KMS-11 (cell line): ENCODE measurements around the gene CD93.

ENCODE experiments used
- H2AFZ ChIP-seq: fragments of 200-600 bp; sonication (generic); 2 replicates; pipeline ENCODE4 v1.6.1; 2016; ENCODE audit warnings: antibody characterized with exemption, mixed run types, low read depth
- H3K27ac ChIP-seq: fragments of 200-600 bp; sonication (generic); 2 replicates; pipeline ENCODE4 v1.6.1; 2016; ENCODE audit warnings: mild to moderate bottlenecking, mixed run types
- H3K27me3 ChIP-seq: fragments of 200-600 bp; sonication (generic); 2 replicates; pipeline ENCODE4 v1.6.1; 2017; ENCODE audit warnings: mild to moderate bottlenecking, low read depth, mixed run types, moderate library complexity; ENCODE audit not compliant: insufficient read depth
- H3K36me3 ChIP-seq: fragments of 200-600 bp; sonication (generic); 2 replicates; pipeline ENCODE4 v1.6.1; 2017; ENCODE audit warnings: mild to moderate bottlenecking, mixed run types; ENCODE audit not compliant: insufficient read depth
- H3K4me1 ChIP-seq: fragments of 200-600 bp; sonication (generic); 2 replicates; pipeline ENCODE4 v1.6.1; 2016; ENCODE audit warnings: mild to moderate bottlenecking, low read depth, mixed run types; ENCODE audit not compliant: poor library complexity, severe bottlenecking
- H3K4me2 ChIP-seq: fragments of 200-600 bp; sonication (generic); 2 replicates; pipeline ENCODE4 v1.7.0; 2016; ENCODE audit warnings: mild to moderate bottlenecking, mixed run types
- H3K4me3 ChIP-seq: fragments of 200-600 bp; sonication (generic); IDR thresholded peaks from 2 replicates; pipeline ENCODE4 v1.6.1; 2017; ENCODE audit warnings: low read depth, low read length, mixed read lengths; ENCODE audit not compliant: insufficient read depth
- H3K79me2 ChIP-seq: fragments of 200-600 bp; sonication (generic); 2 replicates; pipeline ENCODE4 v1.6.1; 2016; ENCODE audit warnings: low read depth, mixed run types; ENCODE audit not compliant: insufficient read depth
- H3K9ac ChIP-seq: fragments of 200-600 bp; sonication (generic); 2 replicates; pipeline ENCODE4 v1.6.1; 2016; ENCODE audit warnings: mild to moderate bottlenecking, mixed run types
- H4K20me1 ChIP-seq: fragments of 200-600 bp; sonication (generic); 2 replicates; pipeline ENCODE4 v1.6.1; 2016; ENCODE audit warnings: mild to moderate bottlenecking, mixed run types; ENCODE audit not compliant: insufficient read depth
- CTCF ChIP-seq: fragments of 200-600 bp; sonication (generic); conservative IDR thresholded peaks from 2 replicates; pipeline ENCODE4 v1.6.1; 2017; ENCODE audit warnings: low read depth, mild to moderate bottlenecking, antibody characterized with exemption, low read length, moderate library complexity, mixed read lengths

CD93 gene

GRCh38 chr20:23032056-23032749, 53.9 kb downstream of the CD93 start:
- Histone ChIP-seq H3K27ac (no peak overlapping the region), H3K4me3 (no peak overlapping the region), H4K20me1 (no peaks in the 10 kb centered on the region), H3K79me2 (no peaks in the 10 kb centered on the region), H3K27me3 (no peaks in the 10 kb centered on the region), H3K4me2 (no peak overlapping the region), H2AFZ (no peak overlapping the region), H3K9ac (no peak overlapping the region), H3K4me1 (no peaks in the 10 kb centered on the region), H3K36me3 (no peaks in the 10 kb centered on the region)
- TF ChIP-seq CTCF: no peak

DNA sequence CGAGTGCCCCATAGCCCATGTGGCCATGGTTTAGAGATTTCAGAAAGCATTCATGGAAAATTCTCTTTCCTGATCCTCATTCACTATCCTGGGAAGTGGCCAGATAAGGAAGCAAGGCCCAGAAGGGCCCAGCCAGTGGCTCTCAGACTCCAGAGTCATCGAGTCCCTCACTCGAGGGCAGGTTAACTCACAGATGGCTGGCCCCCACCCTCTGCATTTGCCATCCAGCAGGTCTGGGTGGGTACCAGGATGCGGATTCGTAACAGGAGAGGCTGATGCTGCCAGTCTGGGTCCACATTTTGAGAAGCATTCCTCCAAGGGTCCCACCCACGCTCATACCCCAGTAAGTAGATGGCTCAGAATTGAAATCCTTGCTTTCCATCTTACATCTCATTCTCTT, 54.8 kb downstream of the CD93 start:
- Histone ChIP-seq H3K79me2 (no peaks in the 10 kb centered on the region), H3K27me3 (no peaks in the 10 kb centered on the region), H3K27ac (no peak overlapping the region), H3K9ac (no peak overlapping the region), H3K4me1 (no peaks in the 10 kb centered on the region), H3K4me2 (no peak overlapping the region), H4K20me1 (no peaks in the 10 kb centered on the region), H3K4me3 (no peak overlapping the region), H2AFZ (no peak overlapping the region), H3K36me3 (no peaks in the 10 kb centered on the region)
- TF ChIP-seq CTCF: no peak
